LNCaP clone FGC (cell line): ENCODE data around the gene TULP1.

Experiments used
- DNase-seq: peaks from one replicate; pipeline ENCODE4 v3.0.0-alpha.2; 2011; ENCODE audit warnings: low read depth
- H3K4me3 ChIP-seq: 2 replicates; pipeline ENCODE4 v1.5.1; 2011; ENCODE audit warnings: mild to moderate bottlenecking, low read depth, low read length, control low read depth
- TF ChIP-seq, protein P1 (sequence below): IDR thresholded peaks from 2 replicates; pipeline ENCODE4 v1.5.1; 2012; ENCODE audit warnings: mild to moderate bottlenecking; ENCODE audit not compliant: control insufficient read depth, insufficient read depth; ENCODE audit errors: extremely low read depth

The TULP1 gene

DNA sequence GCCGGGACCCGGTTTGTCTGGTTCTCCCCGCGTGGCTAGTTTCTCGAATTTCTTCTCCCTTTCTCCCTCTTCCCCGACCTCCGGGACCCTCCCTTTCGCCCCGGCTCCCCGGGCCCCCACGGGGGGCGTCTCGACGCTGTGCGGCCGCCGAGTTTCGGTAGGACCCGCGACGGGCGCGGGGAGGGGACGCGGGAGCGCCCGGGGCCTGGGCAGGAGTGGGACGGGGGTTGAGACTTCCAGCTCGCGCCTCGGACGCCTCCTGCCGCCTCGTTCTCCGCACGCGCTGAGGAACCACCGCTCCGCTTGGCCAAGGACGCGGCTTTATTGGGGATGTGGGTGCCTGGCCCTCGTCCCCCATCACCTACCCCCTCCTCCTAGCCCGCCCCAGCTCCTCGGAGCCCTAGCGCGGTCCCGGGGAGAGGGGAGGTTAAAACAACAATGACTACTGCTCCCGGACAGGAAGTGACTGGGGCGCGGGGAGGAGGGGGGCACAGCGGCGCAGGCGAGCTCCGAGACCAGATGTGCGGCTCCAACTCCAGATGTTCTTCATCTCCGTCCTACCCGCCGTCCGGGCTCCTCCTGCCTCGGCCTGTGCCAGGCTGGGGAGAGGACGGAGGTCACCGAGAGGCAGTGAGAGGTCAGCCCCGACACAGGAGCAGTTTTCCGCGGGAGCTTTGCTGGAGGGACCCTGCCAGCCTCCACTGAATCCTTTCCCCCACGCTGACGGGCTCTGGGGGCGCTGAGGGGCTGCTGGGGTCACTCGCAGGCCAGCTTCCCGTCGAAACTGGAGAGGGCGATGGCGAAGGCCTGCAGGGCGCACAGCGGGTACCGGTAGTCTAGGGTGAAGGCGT lies 14.9 kb downstream of the TULP1 start:
- H3K4me3 ChIP-seq = peak overlapping the region; percentile 60
- DNase-seq = no peak
- TF ChIP-seq, protein P1, sequence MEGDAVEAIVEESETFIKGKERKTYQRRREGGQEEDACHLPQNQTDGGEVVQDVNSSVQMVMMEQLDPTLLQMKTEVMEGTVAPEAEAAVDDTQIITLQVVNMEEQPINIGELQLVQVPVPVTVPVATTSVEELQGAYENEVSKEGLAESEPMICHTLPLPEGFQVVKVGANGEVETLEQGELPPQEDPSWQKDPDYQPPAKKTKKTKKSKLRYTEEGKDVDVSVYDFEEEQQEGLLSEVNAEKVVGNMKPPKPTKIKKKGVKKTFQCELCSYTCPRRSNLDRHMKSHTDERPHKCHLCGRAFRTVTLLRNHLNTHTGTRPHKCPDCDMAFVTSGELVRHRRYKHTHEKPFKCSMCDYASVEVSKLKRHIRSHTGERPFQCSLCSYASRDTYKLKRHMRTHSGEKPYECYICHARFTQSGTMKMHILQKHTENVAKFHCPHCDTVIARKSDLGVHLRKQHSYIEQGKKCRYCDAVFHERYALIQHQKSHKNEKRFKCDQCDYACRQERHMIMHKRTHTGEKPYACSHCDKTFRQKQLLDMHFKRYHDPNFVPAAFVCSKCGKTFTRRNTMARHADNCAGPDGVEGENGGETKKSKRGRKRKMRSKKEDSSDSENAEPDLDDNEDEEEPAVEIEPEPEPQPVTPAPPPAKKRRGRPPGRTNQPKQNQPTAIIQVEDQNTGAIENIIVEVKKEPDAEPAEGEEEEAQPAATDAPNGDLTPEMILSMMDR = peak; percentile 33; the same call in 1 of the 2 replicates

GRCh38 chr6:35496841-35497570 lies 15.7 kb downstream of the TULP1 start, which contains the start of gene TEAD3:
TSS of gene TEAD3 (minus strand) at chr6:35497079.
- TF ChIP-seq, protein P1 = peak; percentile 23; the same call in 1 of the 2 replicates

DNA sequence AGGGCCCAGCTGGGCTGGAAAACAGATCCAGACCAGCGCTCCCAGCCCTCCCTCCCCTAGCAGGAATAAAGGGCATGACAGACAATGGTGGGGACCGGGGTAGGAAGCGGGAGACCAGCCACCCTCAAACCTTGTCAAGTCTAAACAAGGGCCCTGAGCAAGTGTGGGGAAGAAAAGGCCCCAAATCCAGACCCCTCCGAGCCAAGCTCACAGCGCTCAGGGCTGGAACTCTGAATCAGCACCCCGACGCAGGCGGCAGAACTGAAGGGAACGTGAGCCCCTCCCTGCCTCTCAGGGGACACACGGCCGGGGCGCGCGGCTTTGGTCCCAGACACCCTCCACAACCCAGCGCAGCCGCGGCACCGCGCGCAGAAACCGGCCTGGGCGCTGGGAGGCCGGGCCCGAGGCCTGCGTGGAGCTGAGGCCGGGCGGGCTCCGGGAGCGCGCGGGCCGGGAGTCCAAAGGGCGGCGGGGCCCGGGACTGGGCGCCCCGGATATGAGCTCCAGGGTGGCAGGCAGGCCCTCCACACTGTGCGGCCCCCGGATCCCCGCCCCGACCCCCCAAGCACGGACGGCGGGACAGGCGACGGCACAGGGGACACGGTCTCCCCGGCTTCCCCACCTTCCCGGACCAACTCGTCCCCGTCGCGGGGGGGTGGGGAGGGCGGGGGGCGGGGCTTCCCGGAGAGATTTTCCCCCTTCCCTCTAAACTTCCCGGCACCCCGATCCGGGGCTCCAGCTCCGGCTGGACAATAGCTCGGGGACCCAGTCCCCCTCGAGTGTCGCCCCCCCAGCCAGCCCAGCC lies 16.5 kb downstream of the TULP1 start:
- H3K4me3 ChIP-seq = peak overlapping the region; percentile 69
- TF ChIP-seq, protein P1 = no peak
- DNase-seq = no peak

More at GRCh38 chr6:35496841-35497570, 15.7 kb downstream of the TULP1 start, which contains the start of gene TEAD3:
- no peak for DNase-seq
- H3K4me3 ChIP-seq = peak within 1 kb of the TSS; percentile 69

DNA sequence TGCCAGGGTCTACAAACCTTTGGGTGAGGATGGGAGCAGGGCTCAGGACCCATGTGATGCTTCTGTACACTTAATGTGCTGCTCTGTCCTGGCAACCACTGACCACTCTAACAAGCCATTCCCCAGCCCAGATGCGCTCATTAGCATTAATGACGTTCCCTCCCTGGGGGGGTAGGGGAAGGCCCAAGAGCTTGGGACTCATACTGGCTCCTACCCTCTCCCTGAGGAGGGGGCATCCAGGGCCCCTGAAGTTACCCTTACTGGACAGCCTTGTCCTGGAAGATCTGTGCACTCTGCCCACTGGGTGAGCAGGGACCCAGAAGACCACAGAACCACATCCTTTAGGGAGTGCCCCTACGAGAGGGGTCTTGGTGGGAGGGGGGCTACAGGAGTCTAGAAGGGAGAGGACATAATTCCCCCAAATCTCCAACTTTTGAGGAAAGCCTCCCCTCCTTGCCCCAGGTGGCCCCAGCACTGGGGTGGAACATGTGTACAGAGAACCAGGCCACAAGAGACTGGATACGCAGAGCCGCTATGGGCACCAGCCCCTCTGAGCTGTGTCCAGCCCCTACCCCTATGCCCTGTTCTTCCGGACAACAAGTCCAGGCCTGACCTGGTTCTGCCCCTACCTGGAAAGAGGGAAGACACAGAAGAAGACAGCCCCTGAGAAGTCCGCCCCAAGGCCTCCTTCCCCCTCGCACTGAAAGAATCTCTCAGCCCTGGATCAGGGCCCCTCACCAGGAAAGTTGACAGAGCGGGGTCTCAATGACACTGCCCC lies 17.2 kb downstream of the TULP1 start:
- no peak for DNase-seq
- TF ChIP-seq, protein P1 = no peak
- H3K4me3 ChIP-seq = peak overlapping the region; percentile 69

- no peak overlapping the region for H3K4me3 ChIP-seq
- DNase-seq = no peak
- TF ChIP-seq, protein P1 = no peak
Observed at GRCh38 chr6:35494161-35494563, 18.5 kb downstream of the TULP1 start.

DNA sequence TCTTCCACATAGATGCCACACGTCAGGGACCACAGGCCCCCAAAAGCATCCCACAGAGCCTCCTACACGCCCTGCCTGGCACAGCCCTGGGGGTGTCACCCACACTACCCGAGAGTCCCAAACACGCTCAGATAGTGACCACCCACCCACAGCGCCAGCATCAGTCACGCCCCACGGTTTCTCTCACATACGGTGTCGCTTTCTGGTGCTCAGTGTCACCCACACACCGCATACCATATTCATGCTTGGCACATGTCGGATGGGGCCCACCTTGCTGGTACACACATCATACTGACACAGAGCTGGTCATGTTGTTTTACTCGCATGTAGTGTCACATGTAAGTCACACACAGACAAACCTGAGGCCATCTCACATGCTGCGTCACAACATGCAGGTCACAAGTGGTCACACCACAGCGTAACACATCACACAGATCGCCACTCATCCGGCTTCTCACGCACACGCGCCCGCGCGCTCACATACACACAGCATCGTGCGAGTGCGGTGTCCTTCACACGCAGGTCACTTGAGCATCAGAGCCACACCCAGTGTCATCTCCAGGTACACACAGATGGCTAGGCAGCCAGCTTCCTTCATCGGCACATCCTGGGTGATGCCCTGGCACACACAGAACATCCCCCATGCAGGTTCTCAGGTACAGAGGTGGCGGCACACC lies 19.3 kb downstream of the TULP1 start:
- H3K4me3 ChIP-seq = no peak overlapping the region
- TF ChIP-seq, protein P1 = no peak

More for the DNA sequence above, 19.3 kb downstream of the TULP1 start:
- no peak for DNase-seq
